Body of pancreas (tissue), 4 donors: ENCODE results near the gene TMF1. TPM values are rescaled to one million over a fixed set of nuclear protein-coding genes. Genes with fewer than 3 reads are reported as not detected.

Experiments used
- ATAC-seq: fragments of 150-250 bp; one replicate; pipeline ENCODE4 v1.9.1; 2016
- DNase-seq, 4 donors: peaks; one replicate each; pipeline ENCODE4 v3.0.0-alpha.2; 2019
- H3K27ac ChIP-seq, 4 donors: fragments of 200-600 bp; sonication (generic); 1 replicate in 3 of 4; 2 replicates in 1 of 4; pipeline versions ENCODE4 v1.5.1 to v1.6.1; 2016 to 2019; ENCODE audit warnings: mild to moderate bottlenecking in 1 of 4, mixed read lengths in 1 of 4, moderate library complexity in 1 of 4
- H3K27me3 ChIP-seq, 2 donors: fragments of 200-600 bp; sonication (generic); one replicate each; pipeline ENCODE4 v1.6.0; 2016; ENCODE audit warnings: mild to moderate bottlenecking in 1 of 2
- H3K36me3 ChIP-seq, 2 donors: fragments of 200-600 bp; sonication (generic); replicated peaks in 1 of 2; 2 replicates each; pipeline ENCODE4 v1.5.1; 2016; ENCODE audit warnings: low read depth in 2 of 2; ENCODE audit not compliant: insufficient read depth in 1 of 2
- H3K4me1 ChIP-seq: fragments of 200-600 bp; sonication (generic); one replicate; pipeline ENCODE4 v1.6.0; 2016
- H3K4me3 ChIP-seq, 2 donors: fragments of 200-600 bp; sonication (generic); 1 replicate in 1 of 2; 2 replicates in 1 of 2; pipeline ENCODE4 v1.5.1; 2016 to 2019
- H3K9me3 ChIP-seq, 3 donors: fragments of 200-600 bp; sonication (generic); 1 replicate in 2 of 3; 2 replicates in 1 of 3; pipeline ENCODE4 v1.5.1; 2016
- POLR2A ChIP-seq, 3 donors: fragments of 450-650 bp; IDR thresholded peaks; one replicate each; pipeline ENCODE4 v1.6.1; 2016; ENCODE audit warnings: antibody characterized with exemption in 3 of 3, mild to moderate bottlenecking in 2 of 3
- WGBS, 2 donors: methylation state at CpG; one replicate each; pipeline ENCODE4 v1.1.5; 2017; 5-methylcytosine and 5-hydroxymethylcytosine counted together
- intact Hi-C: fragments of 100-400 bp; cut with DNase I; formaldehyde crosslinking; loops from one replicate; pipeline ENCODE4 v1.15.1; 2023
- total RNA-seq, 2 donors: library from RNA; depleted of rRNA; stranded (reverse); fragments of >200 nt; gene quantifications; one replicate each; pipeline ENCODE4 v1.1.0, GENCODE V29; 2016
- TF ChIP-seq, protein P1 (sequence below), 7 experiments: fragments of 450-650 bp in 4 of 7; fragments of 200-600 bp in 3 of 7; sonication (generic) in 3 of 7; IDR thresholded peaks; one replicate each; pipeline ENCODE4 v1.5.1; 2016 to 2019; ENCODE audit warnings: antibody characterized with exemption in 7 of 7

Gene TMF1
- total RNA-seq, 2 donors from 2014 or later, result 16.8 to 17.1 TPM

- peaks cover 0 to 12% of the 10 kb centered on the region in 2 donors for H3K36me3 ChIP-seq
- no peak for DNase-seq
- TF ChIP-seq, protein P1, sequence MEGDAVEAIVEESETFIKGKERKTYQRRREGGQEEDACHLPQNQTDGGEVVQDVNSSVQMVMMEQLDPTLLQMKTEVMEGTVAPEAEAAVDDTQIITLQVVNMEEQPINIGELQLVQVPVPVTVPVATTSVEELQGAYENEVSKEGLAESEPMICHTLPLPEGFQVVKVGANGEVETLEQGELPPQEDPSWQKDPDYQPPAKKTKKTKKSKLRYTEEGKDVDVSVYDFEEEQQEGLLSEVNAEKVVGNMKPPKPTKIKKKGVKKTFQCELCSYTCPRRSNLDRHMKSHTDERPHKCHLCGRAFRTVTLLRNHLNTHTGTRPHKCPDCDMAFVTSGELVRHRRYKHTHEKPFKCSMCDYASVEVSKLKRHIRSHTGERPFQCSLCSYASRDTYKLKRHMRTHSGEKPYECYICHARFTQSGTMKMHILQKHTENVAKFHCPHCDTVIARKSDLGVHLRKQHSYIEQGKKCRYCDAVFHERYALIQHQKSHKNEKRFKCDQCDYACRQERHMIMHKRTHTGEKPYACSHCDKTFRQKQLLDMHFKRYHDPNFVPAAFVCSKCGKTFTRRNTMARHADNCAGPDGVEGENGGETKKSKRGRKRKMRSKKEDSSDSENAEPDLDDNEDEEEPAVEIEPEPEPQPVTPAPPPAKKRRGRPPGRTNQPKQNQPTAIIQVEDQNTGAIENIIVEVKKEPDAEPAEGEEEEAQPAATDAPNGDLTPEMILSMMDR (IDR thresholded peaks at IDR 0.05), result no peak
- no peak for TF ChIP-seq POLR2A (IDR thresholded peaks at IDR 0.05)
- intact Hi-C loops, result no loop called here
- no peak overlapping the region for H3K27ac ChIP-seq
- 87% methylated on average over 2 of the region's 2 CpGs for WGBS, 2 donors
- H3K4me3 ChIP-seq, result no peak overlapping the region
- H3K27me3 ChIP-seq, result no peaks in the 10 kb centered on the region
- ATAC-seq, result no peak
- H3K4me1 ChIP-seq, result peaks cover 12% of the 10 kb centered on the region
- no peaks in the 10 kb centered on the region for H3K9me3 ChIP-seq
Observed at GRCh38 chr3:69008980-69009379, 43.2 kb downstream of the TMF1 start.

- ATAC-seq (no peak), DNase-seq (no peak)
- Histone ChIP-seq H3K4me3 (no peak overlapping the region), H3K9me3 (no peaks in the 10 kb centered on the region), H3K27me3 (no peaks in the 10 kb centered on the region), H3K36me3 (peaks cover 0 to 21% of the 10 kb centered on the region in 2 donors), H3K27ac (no peak overlapping the region), H3K4me1 (no peaks in the 10 kb centered on the region)
- intact Hi-C loops, result no loop called here
- 93 to 96% methylated on average over 5 of the region's 5 CpGs for WGBS, 2 donors
- TF ChIP-seq, protein P1 (IDR thresholded peaks at IDR 0.05), result no peak
- no peak for TF ChIP-seq POLR2A (IDR thresholded peaks at IDR 0.05)
Observed at GRCh38 chr3:69005791-69006482, 46.2 kb downstream of the TMF1 start.

GRCh38 chr3:69005071-69005790, 46.9 kb downstream of the TMF1 start:
- Histone ChIP-seq H3K36me3 (peaks cover 0 to 21% of the 10 kb centered on the region in 2 donors), H3K4me3 (no peak overlapping the region), H3K27ac (no peak overlapping the region), H3K9me3 (no peaks in the 10 kb centered on the region), H3K27me3 (no peaks in the 10 kb centered on the region), H3K4me1 (no peaks in the 10 kb centered on the region)
- WGBS, 2 donors, result 81 to 90% methylated on average over 6 of the region's 6 CpGs
- DNase-seq (no peak), ATAC-seq (no peak)
- intact Hi-C loops, result no loop called here
- TF ChIP-seq, protein P1 (IDR thresholded peaks at IDR 0.05), result no peak
- no peak for TF ChIP-seq POLR2A (IDR thresholded peaks at IDR 0.05)

GRCh38 chr3:69004138-69004537, 48.0 kb downstream of the TMF1 start:
- no peak overlapping the region for H3K4me3 ChIP-seq
- H3K27me3 ChIP-seq, result no peaks in the 10 kb centered on the region
- WGBS, 2 donors, result 92% methylated on average over 9 of the region's 9 CpGs
- intact Hi-C loops, result no loop called here
- no peaks in the 10 kb centered on the region for H3K4me1 ChIP-seq
- DNase-seq, result no peak
- no peak overlapping the region for H3K27ac ChIP-seq
- ATAC-seq, result no peak
- no peaks in the 10 kb centered on the region for H3K9me3 ChIP-seq
- TF ChIP-seq, protein P1 (IDR thresholded peaks at IDR 0.05), result no peak
- TF ChIP-seq POLR2A (IDR thresholded peaks at IDR 0.05), result no peak
- peaks cover 0 to 21% of the 10 kb centered on the region in 2 donors for H3K36me3 ChIP-seq
